GF-D8 (cell line): Measurements from ENCODE around the gene HAPLN2.
A peak's percentile ranks its signal among the peaks of the same experiment; 100 is the strongest.
"Not testable (repeated sequence)": the region's sequence is repeated elsewhere in the genome, so short reads cannot be mapped to it uniquely, and the experiment has no call there.

Experiments
- DNase-seq: peaks from one replicate; lab custom pipeline; 2025; lab: John Stamatoyannopoulos, UW

HAPLN2 gene

DNA sequence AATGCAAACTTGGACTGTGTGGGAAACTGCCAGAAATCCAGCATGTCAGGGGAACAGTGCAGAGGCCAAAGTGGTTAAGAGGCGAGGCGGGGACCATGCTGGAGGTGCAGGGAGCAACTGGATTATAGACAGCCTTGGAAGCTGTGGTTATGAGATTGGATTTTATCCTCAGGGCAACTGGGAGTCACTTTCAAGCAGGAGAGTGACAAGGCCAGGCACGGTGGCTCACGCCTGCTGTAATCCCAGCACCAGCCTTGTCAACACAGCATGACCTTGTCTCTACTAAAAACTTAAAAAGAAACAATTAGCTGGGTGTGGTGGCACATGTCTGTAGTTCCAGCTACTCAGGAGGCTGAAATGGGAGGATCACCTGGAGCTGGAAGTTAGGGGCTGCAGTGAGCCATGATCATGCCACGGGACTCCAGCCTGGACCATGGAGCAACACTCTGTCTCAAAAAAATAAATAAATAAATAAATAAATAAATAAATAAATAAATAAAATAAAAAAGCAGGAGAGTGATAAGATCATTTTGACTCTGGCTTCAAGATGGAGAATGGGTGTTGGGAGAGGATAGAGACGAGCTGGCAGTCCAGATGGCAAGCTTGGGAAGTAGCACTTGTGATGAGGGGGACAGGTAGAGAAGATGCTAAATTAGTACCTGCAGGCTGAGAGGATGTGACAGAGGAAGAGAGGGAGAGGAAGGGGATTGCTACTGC is 3.5 kb downstream of the HAPLN2 start:
- DNase-seq = no peak

DNA sequence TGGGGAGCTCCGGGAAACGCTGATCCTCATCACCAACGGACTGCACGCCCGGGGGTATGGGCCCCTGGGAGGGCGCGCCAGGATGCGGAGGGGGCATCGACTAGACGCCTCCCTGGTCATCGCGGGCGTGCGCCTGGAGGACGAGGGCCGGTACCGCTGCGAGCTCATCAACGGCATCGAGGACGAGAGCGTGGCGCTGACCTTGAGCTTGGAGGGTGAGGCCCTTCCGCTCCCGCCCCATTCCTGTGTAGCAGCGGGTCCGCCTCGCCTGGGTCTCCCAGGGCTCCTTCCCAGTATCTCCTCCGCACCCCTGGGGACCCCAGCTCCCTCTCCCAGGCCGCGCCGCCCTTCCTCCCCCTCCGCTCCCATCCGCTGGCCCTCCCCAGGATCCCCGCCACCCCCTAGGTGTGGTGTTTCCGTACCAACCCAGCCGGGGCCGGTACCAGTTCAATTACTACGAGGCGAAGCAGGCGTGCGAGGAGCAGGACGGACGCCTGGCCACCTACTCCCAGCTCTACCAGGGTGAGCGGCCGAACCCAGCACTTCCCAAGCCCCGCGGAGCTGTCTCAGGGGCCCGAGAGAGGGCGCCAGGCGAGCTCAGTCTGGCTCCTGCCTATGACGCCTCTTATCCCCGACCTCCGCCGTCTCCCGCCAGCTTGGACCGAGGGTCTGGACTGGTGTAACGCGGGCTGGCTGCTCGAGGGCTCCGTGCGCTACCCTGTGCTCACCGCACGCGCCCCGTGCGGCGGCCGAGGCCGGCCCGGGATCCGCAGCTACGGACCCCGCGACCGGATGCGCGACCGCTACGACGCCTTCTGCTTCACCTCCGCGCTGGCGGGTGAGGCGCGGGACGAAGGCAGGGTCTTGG is 5.0 kb downstream of the HAPLN2 start:
- DNase-seq = no peak

DNA sequence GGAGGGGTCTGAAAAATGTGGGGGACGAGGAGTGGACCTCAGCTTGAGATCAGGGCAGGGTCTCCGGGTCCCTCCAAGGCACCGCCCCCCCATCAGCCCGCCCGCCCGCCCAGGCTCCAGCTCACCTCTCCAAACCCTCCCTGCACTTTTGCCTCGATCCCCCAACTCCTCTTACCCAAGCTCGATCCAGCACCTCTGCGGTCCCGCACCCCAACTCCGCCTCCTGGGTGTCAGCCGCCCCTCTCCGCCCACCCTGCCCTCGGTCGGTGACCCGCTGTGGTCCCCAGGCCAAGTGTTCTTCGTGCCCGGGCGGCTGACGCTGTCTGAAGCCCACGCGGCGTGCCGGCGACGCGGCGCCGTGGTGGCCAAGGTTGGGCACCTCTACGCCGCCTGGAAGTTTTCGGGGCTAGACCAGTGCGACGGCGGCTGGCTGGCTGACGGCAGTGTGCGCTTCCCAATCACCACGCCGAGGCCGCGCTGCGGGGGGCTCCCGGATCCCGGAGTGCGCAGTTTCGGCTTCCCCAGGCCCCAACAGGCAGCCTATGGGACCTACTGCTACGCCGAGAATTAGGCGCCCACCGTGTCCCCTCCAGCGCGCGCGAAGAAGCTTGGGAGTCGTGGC is 5.7 kb downstream of the HAPLN2 start:
- DNase-seq = no peak

DNA sequence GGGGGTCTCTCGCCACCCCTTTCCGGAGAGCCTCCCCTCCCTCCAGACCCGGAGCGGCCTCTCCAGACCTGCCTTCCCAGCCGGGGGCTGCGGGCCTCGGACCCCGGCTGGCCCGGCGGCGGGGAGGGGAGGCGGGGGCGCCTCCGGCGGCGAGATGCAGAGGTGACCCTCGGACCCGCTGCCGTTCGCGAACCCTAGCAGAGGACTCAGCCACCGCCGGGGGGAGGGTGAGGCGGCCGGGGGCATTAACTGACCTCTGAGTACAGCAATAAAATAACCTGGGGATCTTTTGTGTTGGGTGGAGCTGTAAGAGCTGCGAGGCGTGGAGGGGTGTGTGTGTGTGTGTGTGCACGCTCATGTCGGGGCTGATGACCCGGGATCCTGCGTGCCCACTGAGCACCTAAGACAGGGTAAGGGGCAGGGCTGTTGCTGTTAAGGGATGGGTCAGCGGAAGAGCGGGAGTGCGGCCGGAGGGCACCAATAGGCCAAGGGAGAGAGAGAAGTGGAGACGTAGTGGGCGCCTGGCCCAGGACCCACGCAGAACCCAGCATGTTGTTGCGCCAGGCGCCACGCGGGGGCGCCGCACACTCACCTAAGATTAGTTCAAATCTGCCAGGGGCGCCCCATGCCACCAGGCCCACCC is 6.3 kb downstream of the HAPLN2 start:
- DNase-seq = no peak

DNA sequence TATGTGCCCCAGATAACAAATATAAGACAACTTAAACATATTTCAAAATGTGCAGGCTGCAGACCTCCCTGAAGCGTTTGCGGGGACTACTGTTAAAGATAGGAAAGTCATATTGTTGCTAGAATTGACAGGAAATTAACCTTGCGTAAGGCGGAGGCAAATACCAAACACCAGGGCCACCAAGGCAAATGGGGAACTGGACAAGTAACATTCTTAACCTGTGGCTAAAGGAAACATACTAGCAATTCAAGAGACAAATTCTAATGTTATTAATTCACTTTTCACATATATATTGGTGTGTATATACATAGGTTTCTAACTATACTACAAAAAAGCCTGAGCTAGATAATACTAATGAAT is 6.8 kb downstream of the HAPLN2 start:
- no peak for DNase-seq

DNA sequence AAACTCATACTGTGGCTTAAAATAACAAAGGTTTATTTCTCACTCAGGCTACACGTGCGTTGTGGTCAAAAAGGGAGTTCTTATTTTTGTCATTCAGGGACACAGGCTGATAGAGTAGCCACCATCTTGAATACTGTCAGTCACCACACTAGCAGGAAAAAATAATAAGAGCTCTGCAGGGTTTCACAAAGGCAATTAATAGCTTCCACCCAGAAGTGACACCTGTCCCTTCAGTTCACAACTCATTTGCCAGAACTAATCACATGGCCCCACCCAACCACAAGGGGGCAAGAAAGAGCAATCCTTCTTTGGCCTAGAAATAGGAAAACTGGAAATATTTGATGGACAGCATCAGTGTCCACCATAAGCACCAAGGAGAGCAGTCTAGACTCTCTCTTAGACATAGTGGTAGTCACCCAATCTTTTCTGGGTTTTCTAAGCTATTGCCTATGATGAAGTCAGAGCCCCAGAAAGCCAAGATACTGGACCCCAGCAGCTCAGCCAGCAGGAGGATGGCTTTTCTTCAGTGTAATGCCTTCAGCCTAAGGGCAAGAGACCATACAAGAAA is 8.2 kb downstream of the HAPLN2 start:
- no peak for DNase-seq

DNA sequence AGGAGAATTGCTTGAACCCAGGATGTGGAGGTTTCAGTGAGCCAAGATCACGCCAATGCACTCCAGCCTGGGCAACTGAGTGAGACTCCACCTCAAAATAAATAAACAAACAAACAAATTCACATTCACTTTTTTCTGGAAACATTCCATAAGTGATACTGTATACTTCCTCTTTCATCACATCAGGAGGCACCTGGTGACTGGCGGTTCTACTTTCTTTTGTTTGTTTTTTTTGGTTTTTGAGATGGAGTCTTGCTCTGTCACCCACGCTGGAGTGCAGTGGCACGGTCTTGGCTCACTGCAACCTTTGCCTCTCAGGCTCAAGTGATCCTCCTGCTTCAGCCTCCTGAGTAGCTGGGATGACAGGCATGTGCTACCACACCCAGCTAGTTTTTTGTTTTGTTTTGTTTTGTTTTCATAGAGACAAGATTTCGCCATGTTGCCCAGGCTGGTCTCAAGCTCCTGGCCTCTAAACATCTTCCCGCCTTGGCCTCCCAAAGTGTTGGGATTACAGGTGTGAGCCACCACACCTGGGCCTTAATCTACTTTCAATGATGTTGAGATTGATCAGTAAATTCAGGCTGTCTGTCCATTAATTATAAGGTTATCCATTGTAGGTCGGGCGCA is 10.7 kb downstream of the HAPLN2 start:
- no peak for DNase-seq

DNA sequence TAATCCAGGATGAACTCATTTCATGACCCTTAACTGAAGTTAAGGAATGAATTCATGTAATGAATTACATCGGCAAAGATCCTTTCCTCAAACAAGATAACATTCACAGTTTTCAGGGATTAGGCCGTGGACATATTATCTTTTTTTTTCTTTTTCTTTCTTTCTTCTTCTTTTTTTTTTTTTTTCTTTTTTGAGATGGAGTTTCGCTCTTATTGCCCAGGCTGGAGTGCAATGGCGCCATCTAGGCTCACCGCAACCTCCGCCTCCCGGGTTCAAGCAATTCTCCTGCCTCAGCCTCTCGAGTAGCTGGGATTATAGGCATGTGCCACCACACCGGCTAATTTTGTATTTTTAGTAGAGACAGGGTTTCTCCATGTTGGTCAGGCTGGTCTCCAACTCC is 11.9 kb downstream of the HAPLN2 start:
- DNase-seq = not testable (repeated sequence)

DNA sequence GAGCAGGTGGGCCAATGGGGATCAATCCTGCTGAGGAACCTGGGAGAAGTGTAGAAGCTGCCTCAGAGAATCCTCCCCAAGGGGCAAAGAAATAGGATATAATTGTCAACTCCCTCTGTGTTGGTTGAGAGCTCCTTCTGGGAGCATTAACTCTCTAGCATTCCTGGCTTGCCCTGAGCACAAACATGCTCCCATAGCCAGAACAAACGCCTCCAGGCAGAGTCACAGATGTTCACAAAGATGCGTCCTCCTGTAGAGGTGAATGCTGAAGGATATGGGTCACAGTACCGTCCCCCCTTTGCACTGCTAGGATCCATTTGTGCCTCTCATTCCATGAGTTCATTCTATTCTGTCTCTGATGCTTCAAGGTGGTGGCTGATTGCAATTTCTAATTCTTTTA is 13.1 kb downstream of the HAPLN2 start:
- DNase-seq = no peak

DNA sequence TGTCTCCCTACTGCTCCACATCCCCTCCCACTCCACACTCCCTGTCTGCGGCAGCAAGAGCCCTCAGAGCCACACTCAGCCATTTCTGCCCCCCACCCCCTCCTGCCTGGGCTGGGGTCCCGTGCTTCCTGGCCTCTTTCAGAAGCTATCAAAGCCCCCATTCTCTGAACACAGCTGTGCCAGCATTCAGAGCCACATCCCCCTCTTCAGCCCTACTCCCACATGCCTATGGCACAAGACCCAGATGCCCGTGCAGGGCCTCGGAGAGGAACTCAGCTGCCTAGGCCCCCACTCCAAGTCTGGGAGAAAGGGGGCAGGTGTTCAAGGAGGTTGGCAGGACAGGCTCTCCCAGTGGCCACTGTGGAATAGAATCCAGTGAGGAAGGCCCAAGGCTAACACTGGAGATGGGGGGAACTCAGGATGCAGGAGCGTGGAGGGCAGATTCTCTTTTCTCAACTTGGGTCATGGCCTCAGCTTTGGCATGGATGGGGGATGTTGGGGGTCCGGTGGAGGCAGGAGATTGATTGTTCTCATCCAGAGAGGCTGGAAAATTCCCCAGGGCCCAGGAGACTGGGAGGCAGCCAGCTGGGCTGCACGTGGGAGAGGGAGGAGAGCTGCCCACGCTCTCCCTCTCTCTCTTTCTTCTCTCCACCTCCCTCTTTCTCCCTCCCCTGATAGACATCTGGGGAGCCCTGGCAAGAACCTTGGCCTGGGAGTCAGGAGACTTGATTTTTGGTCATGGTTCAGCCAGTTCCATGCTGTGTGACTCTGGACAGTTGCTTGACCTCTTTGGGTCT is 19.2 kb downstream of the HAPLN2 start:
- DNase-seq = no peak

DNA sequence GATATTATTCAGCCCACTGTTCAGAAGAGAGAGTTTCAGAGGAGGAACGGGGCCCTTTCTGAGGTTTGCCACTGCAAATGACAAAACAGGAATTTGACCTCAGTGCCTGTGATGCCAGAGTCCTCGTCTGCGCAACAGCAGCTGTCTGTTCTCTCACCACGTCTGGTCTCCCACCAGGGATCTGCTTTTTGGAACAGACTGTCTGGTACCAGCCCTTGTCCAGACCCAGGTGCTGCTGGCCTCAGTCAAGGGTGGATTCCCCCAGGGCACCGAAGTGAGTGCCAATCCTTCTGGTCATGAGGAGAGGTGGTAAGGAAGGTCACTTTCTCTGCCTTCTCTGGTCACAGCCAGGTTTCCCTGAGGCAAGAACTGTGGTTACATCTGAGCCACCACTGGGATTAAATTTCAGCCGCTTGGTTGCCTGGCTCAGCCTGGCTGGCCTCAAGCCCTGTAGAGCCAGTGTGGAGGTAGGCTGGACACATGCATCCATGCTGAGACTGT is 20.4 kb downstream of the HAPLN2 start:
- DNase-seq = peak; percentile 3

DNA sequence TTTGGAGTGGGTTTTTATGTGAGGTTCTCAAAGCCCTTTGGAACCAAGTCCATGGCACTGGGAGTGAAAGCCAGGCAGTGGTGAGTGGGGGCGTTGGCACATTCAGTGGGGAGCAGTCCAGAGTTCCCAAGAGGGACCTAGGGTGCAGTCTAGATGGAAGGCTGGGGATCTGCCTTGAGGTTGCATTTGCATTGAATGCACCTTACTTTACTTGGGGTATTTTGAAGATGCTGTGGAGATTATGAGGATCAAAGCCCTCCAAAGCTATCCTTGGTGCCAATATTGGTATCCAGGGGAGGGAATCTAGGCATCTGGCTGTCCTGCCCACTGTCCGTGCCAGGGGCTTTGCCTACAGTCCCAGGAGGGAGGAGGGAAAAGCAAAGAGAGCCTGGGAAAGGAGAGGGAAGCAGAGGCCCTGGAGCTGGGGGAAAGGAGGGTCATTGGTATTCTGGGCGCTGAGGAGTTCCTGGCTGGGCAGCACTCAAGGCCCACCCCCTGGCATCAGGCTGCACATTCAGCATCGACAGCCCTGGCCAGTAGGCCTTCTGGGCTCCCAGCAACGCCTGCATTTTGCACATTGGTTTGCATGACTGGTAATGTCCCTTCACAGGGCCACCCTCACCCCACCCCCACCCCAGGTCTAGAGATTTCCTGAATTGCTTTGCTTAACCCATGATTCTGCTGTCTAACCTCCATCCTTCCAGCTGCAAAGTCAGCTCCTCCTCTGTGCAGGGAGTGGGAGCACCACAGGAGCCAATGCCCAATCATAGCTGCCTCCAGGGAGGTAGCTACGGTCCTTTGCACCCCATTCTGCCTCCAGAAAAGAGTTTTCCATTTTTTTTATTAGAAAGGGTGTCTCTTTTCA is 21.9 kb downstream of the HAPLN2 start:
- no peak for DNase-seq

DNA sequence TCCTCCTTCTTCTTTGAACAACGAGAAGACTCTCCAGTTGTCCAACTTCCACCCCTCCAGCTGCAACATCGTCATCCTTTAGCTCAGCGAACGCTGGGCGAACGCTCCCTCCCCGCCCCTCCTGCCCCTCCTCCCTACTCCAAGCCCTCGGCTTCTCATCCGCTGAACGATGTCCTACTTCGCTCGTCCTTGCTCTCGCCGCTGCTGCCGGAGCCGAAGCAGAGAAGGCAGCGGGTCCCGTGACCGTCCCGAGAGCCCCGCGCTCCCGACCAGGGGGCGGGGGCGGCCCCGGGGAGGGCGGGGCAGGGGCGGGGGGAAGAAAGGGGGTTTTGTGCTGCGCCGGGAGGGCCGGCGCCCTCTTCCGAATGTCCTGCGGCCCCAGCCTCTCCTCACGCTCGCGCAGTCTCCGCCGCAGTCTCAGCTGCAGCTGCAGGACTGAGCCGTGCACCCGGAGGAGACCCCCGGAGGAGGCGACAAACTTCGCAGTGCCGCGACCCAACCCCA is 22.6 kb downstream of the HAPLN2 start, which contains the start of gene BCAN:
Gene BCAN (plus strand): TSS at position 357 of the 504 bp plus-strand sequence. CDS start 3,938 bp downstream, outside the sequence.
- no peak for DNase-seq

DNA sequence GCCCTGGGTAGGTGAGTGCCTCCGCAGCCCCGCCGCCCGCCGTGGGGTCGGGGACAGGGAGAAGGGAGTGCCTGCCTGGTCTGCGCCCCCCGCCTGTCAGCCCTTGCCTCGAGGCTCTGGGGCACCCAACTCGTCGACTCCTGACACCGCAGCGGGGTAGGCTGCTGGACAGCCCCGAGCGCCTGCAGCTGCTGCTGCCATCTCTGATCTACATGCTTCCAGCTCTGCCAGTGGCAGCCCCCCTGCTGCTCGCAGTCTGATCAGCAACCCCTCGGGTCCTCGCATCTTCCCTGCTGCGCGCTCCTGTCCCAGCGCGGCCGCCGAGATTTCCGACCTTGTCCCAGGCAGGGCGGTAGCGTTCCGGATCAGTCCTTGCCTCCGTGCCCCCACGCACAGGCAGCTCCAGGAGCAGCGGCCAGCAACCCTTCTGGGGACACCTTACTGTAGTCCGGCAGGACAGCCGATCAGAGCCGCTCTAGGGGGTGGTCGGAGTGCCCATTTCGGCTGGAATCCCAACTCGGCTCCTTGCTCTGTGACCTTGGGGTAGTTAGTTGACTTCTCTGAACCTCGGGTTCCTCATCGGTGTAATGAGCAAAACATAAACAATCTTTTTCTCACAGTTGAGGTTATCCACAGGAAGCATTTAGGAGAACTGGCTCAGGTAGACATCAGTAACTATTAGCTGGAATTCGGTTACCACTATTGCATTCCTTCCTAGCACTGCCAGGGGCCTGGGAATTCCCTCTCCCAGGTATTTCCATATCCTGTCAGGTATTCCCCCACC is 23.2 kb downstream of the HAPLN2 start:
- no peak for DNase-seq

DNA sequence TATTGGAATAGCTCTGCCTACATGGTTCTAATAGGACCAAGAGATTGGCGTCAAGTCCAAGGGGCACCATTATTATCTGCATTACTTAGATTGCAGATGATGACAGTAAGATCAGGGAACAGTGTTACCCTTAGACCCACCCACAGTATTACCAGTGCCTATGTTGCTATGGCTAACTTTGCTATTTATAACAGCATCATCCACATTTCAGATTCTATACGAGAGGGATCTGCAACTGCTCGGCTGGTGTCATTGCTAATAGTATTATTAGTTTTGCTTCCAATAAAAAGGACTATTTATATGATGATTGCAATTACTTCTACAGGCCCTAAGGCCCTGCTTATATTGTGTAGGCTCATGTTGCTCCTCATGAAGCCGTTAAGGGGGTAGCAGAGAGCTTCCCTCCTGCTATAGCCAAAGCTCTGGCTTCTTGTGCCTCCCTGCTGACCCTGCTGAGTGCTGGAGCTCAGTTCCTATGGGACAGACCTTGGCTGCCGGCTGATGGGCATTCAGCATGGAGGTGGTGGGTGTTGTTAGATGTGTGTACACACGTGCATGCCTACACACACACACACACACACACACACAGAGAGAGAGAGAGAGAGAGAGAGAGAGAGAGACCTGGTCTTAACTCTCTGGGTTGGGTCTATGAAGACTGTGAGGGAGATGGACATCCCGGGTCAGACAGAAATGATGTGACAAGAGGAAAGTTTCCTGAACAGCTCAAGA is 24.0 kb downstream of the HAPLN2 start:
- DNase-seq = no peak

DNA sequence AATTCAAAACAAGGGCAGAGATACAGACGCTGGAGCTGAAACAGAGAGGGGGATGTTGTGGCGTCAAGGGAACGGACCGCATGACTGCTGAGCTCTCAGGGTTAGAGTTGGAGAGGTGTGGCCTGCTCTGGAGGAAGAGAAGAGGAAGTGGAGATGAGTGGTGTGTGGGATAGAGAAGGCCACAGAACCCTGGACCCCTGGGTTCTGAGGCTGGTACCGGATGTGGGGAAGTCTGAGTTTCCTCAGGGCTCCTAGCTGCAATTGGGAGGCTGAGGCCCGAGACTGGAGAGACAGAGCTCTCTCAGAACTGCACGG is 24.5 kb downstream of the HAPLN2 start:
- DNase-seq = peak; percentile 52

DNA sequence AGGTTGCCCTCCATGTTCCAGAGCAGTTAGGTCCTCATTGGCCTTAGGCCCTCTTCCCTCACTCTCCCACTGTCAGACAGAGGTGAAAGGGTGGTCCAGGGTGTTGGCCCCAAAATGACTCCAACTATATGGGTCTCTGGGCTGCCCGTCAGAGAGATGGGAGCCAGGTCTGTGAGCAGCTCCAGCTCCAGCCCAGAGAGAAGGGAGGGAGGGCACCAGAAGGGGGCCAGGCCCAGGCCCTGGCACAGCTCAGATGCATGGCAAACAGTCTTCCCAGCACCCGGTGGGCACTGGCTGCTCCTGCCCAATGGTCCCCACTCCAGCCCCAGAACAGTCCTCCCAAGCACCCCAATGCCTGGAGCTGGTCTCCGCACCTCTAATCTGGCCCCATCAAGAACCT is 24.9 kb downstream of the HAPLN2 start:
- no peak for DNase-seq

DNA sequence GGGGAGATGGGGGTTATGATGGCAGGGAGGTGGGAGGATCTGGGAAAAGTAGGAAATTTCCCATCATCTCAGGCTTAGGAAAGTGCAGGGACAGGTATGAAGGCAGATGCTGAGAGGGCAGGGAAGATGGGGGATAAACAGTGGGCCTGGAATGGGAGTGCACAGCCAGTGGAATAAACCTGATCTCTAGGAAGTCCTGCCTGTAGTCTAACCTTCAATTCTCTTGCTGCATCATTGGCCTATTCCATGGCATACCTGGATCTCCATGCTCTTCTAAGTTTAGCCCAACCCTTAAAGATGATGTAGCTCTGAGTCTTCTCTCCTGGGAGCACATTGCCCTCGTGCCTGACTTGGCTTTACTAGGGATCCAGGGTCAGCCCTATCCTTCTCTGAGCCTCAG is 25.4 kb downstream of the HAPLN2 start:
- DNase-seq = no peak
